ENCODE data around the gene FNBP1L. TPM values are rescaled to one million over a fixed set of nuclear protein-coding genes. Genes with fewer than 3 reads are reported as not detected.

The FNBP1L gene
- total RNA-seq, 1 experiment from 2014 or later = 31.8 TPM

DNA sequence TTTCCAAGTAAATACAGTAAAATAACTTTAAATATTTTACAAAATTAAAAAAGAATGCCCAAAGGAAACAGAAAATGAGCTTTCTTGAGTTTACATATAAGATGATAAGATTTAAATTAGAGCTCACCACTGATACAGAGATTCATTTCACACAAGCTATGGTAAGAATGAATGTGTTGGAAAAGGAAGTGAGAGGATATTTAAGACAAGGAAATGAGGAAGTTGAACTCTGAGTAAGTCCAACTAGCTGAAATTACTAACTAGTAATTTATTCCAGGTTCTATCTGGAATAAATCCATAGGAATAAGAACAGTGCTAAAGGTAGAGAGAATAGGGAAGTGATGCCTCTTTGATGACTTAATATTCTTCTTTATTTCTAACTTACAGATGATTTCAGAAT lies 42.4 kb downstream of the FNBP1L start:
- Mint-ChIP-seq H3K27ac (ENCODE audit: low read depth, unreplicated experiment) (no peak overlapping the region), H3K4me3 (ENCODE audit: unreplicated experiment) (no peak overlapping the region), H3K4me1 (ENCODE audit: insufficient read depth, unreplicated experiment) (peaks cover 20% of the 10 kb centered on the region), H3K27me3 (ENCODE audit: insufficient read depth, unreplicated experiment) (no peaks in the 10 kb centered on the region), H3K9me3 (ENCODE audit: unreplicated experiment) (no peaks in the 10 kb centered on the region), H3K36me3 (ENCODE audit: insufficient read depth, unreplicated experiment) (peaks cover 4% of the 10 kb centered on the region)
- BruUV-seq (replicated peaks) = no TSS peak
- TF ChIP-seq, protein P1, sequence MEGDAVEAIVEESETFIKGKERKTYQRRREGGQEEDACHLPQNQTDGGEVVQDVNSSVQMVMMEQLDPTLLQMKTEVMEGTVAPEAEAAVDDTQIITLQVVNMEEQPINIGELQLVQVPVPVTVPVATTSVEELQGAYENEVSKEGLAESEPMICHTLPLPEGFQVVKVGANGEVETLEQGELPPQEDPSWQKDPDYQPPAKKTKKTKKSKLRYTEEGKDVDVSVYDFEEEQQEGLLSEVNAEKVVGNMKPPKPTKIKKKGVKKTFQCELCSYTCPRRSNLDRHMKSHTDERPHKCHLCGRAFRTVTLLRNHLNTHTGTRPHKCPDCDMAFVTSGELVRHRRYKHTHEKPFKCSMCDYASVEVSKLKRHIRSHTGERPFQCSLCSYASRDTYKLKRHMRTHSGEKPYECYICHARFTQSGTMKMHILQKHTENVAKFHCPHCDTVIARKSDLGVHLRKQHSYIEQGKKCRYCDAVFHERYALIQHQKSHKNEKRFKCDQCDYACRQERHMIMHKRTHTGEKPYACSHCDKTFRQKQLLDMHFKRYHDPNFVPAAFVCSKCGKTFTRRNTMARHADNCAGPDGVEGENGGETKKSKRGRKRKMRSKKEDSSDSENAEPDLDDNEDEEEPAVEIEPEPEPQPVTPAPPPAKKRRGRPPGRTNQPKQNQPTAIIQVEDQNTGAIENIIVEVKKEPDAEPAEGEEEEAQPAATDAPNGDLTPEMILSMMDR (IDR thresholded peaks at IDR 0.05; ENCODE audit: unreplicated experiment) = no peak
- intact Hi-C loops (cut with micrococcal nuclease) = no loop called here
- CTCF ChIA-PET = interaction anchor here (0.6 to 1.1 kb wide), 3 partner anchors 9 to 460 kb away, joined by 3 to 4 read pairs (median 3); no protein-coding TSS in a partner anchor
- POLR2A ChIA-PET = interaction anchor here (0.8 to 2.3 kb wide), 2 partner anchors 15 to 154 kb away, joined by 3 to 7 read pairs; no protein-coding TSS in a partner anchor
- no peak for DNase-seq (ENCODE audit: unreplicated experiment)

DNA sequence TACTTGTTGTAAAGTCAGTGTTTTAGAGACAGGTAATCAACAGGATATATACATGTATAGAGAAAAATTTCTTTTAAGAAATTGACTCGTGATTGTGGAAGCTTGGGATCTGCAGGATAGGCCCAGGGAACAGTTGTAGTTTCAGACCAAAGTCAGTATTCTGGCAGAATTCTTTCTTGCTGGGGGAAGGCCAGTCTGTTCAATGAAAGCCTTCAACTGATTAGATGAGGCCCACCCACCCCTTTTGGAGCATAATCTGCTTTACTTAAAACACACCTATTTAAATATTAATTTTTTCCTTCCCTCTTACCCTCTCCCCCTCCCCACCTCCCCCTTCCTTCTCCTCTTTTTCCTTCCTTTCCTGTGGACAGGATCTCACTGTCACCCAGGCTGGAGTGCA lies 48.0 kb downstream of the FNBP1L start:
- POLR2A ChIA-PET = no interaction called here
- no peak overlapping the region for H3K27ac Mint-ChIP-seq (ENCODE audit: low read depth, unreplicated experiment)
- no peak for DNase-seq (ENCODE audit: unreplicated experiment)
- TF ChIP-seq, protein P1 (IDR thresholded peaks at IDR 0.05; ENCODE audit: unreplicated experiment) = no peak
- no peaks in the 10 kb centered on the region for H3K9me3 Mint-ChIP-seq (ENCODE audit: unreplicated experiment)
- intact Hi-C loops (cut with micrococcal nuclease) = no loop called here
- no peak overlapping the region for H3K4me3 Mint-ChIP-seq (ENCODE audit: unreplicated experiment)
- H3K36me3 Mint-ChIP-seq (ENCODE audit: insufficient read depth, unreplicated experiment) = peaks cover 7% of the 10 kb centered on the region
- H3K4me1 Mint-ChIP-seq (ENCODE audit: insufficient read depth, unreplicated experiment) = no peaks in the 10 kb centered on the region
- BruUV-seq (replicated peaks) = no TSS peak
- H3K27me3 Mint-ChIP-seq (ENCODE audit: insufficient read depth, unreplicated experiment) = no peaks in the 10 kb centered on the region
- CTCF ChIA-PET = no interaction called here

DNA sequence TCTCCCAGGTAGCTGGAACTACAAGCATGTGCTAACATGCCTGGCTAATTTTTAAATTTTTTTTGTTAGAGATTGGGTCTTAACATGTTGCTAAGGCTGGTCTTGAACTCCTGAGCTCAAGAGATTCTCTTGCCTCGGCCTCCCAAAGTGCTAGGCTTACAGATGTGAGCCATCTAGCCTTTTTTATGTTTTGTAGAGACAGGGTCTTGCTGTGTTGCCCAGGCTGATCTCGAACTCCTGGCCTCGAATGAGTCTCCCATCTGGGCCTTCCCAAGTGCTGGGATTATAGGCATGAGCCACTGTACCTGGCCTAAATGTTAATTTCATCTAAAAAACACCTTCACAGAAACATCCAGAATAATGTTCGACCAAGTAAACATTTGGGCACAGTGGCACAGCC lies 48.6 kb downstream of the FNBP1L start:
- no TSS peak for BruUV-seq (replicated peaks)
- TF ChIP-seq, protein P1 (IDR thresholded peaks at IDR 0.05; ENCODE audit: unreplicated experiment) = no peak
- Mint-ChIP-seq H3K4me3 (ENCODE audit: unreplicated experiment) (no peak overlapping the region), H3K27me3 (ENCODE audit: insufficient read depth, unreplicated experiment) (no peaks in the 10 kb centered on the region), H3K36me3 (ENCODE audit: insufficient read depth, unreplicated experiment) (peaks cover 7% of the 10 kb centered on the region), H3K9me3 (ENCODE audit: unreplicated experiment) (no peaks in the 10 kb centered on the region), H3K4me1 (ENCODE audit: insufficient read depth, unreplicated experiment) (no peaks in the 10 kb centered on the region), H3K27ac (ENCODE audit: low read depth, unreplicated experiment) (no peak overlapping the region)
- ChIA-PET CTCF (interaction anchor here (0.6 kb wide), 1 partner anchor 307 kb away, joined by 3 read pairs; no protein-coding TSS in a partner anchor), POLR2A (no interaction called here)
- no peak for DNase-seq (ENCODE audit: unreplicated experiment)
- intact Hi-C loops (cut with micrococcal nuclease) = no loop called here

DNA sequence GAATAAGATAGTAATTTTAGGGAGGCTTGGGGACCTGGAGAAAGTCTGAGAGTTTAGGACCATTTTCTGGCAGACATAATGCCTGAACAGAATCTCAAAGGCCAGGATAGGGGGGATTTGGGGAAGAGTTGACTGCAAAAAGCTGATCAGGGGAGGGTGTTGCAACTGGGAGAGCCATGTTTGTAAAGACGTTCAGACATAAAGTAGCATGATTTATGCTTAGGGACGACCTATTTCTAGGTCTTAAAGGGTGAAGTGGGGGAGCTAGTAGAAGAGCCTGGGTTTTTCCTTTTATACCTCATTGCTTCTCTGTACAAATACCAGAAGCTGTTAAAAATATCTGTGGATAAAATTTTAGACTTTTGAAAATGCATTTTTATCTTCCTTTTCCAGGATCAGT lies 51.2 kb downstream of the FNBP1L start:
- BruUV-seq (replicated peaks) = no TSS peak
- H3K36me3 Mint-ChIP-seq (ENCODE audit: insufficient read depth, unreplicated experiment) = peaks cover 7% of the 10 kb centered on the region
- TF ChIP-seq, protein P1 (IDR thresholded peaks at IDR 0.05; ENCODE audit: unreplicated experiment) = no peak
- no peaks in the 10 kb centered on the region for H3K27me3 Mint-ChIP-seq (ENCODE audit: insufficient read depth, unreplicated experiment)
- peaks cover 10% of the 10 kb centered on the region for H3K4me1 Mint-ChIP-seq (ENCODE audit: insufficient read depth, unreplicated experiment)
- CTCF ChIA-PET = interaction anchor here (1.0 kb wide), 1 partner anchor 9 kb away, joined by 3 read pairs; no protein-coding TSS in a partner anchor
- no peak for DNase-seq (ENCODE audit: unreplicated experiment)
- H3K9me3 Mint-ChIP-seq (ENCODE audit: unreplicated experiment) = no peaks in the 10 kb centered on the region
- no peak overlapping the region for H3K27ac Mint-ChIP-seq (ENCODE audit: low read depth, unreplicated experiment)
- POLR2A ChIA-PET = interaction anchor here (0.6 to 1.0 kb wide), 3 partner anchors 10 to 1628 kb away, joined by 3 read pairs; no protein-coding TSS in a partner anchor
- intact Hi-C loops (cut with micrococcal nuclease) = no loop called here
- no peak overlapping the region for H3K4me3 Mint-ChIP-seq (ENCODE audit: unreplicated experiment)

Measured in MCF 10A (cell line).